Glutamatergic neuron (in vitro differentiated cells): ENCODE measurements around the gene SCG5. TPM values are rescaled to one million over a fixed set of nuclear protein-coding genes. Genes with fewer than 3 reads are reported as not detected.

Source experiments
- DNase-seq: peaks from one replicate; pipeline ENCODE4 v3.0.0; 2022
- H3K27ac Mint-ChIP-seq: one replicate; pipeline ENCODE4 v1.8.0; 2020; ENCODE audit warnings: mild to moderate bottlenecking, mixed read lengths, inconsistent platforms; ENCODE audit not compliant: unreplicated experiment
- H3K27me3 Mint-ChIP-seq: one replicate; pipeline ENCODE4 v1.8.0; 2020; ENCODE audit warnings: mild to moderate bottlenecking, moderate library complexity, mixed read lengths, inconsistent platforms; ENCODE audit not compliant: unreplicated experiment
- H3K36me3 Mint-ChIP-seq: one replicate; pipeline ENCODE4 v1.8.0; 2020; ENCODE audit warnings: mild to moderate bottlenecking, mixed read lengths, inconsistent platforms; ENCODE audit not compliant: unreplicated experiment
- H3K4me1 Mint-ChIP-seq: one replicate; pipeline ENCODE4 v1.8.0; 2020; ENCODE audit warnings: mild to moderate bottlenecking, low read depth, mixed read lengths, inconsistent platforms; ENCODE audit not compliant: unreplicated experiment
- H3K4me3 Mint-ChIP-seq: one replicate; pipeline ENCODE4 v1.8.0; 2020; ENCODE audit warnings: mild to moderate bottlenecking, mixed read lengths, inconsistent platforms; ENCODE audit not compliant: unreplicated experiment
- H3K9me3 Mint-ChIP-seq: one replicate; pipeline ENCODE4 v1.8.0; 2020; ENCODE audit warnings: mild to moderate bottlenecking, moderate library complexity, mixed read lengths, inconsistent platforms; ENCODE audit not compliant: unreplicated experiment
- total RNA-seq: library from RNA; stranded (reverse); fragmentation: NEBNext Ultra II Directional; extraction: Animal tissue kit (Norgen Biotek cat#: 25700); gene quantifications from one replicate; pipeline ENCODE4 v1.2.1, GENCODE V29; 2021; ENCODE audit not compliant: unreplicated experiment
- TF ChIP-seq, protein P1 (sequence below): fragments of 200-600 bp; sonication (generic); IDR thresholded peaks from one replicate; pipeline ENCODE4 v1.5.0; 2021; ENCODE audit not compliant: partially characterized antibody, unreplicated experiment

SCG5 gene
- total RNA-seq, 1 donor from 2014 or later, result 46.0 TPM

DNA sequence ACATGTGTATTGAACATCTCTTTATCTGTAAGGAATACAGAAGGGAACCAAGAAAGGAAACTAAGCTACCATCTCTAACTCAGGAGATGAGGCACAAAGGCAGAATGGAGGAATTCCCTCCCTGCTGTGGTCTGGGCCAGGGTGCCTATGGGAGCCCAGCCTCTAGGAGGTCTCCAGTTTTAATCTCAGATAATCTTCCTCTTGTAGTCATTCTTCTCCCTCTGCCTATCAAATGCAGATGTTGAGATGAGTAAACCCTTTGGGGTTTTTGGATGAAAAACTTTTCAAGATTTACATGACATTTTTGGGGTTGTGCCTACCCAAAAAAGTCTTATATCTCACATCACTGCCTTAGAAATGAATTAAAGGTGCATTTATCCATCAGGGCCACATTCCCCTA lies 23.3 kb downstream of the SCG5 start:
- no peak for DNase-seq
- TF ChIP-seq, protein P1, sequence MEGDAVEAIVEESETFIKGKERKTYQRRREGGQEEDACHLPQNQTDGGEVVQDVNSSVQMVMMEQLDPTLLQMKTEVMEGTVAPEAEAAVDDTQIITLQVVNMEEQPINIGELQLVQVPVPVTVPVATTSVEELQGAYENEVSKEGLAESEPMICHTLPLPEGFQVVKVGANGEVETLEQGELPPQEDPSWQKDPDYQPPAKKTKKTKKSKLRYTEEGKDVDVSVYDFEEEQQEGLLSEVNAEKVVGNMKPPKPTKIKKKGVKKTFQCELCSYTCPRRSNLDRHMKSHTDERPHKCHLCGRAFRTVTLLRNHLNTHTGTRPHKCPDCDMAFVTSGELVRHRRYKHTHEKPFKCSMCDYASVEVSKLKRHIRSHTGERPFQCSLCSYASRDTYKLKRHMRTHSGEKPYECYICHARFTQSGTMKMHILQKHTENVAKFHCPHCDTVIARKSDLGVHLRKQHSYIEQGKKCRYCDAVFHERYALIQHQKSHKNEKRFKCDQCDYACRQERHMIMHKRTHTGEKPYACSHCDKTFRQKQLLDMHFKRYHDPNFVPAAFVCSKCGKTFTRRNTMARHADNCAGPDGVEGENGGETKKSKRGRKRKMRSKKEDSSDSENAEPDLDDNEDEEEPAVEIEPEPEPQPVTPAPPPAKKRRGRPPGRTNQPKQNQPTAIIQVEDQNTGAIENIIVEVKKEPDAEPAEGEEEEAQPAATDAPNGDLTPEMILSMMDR, result no peak
- Mint-ChIP-seq H3K27ac (no peak overlapping the region), H3K9me3 (no peaks in the 10 kb centered on the region), H3K36me3 (no peaks in the 10 kb centered on the region), H3K4me1 (peaks cover 7% of the 10 kb centered on the region), H3K27me3 (peaks cover 2% of the 10 kb centered on the region), H3K4me3 (no peak overlapping the region)

GRCh38 chr15:32667321-32667720 lies 25.8 kb downstream of the SCG5 start:
- DNase-seq, result no peak
- H3K27ac Mint-ChIP-seq, result no peak overlapping the region
- no peaks in the 10 kb centered on the region for H3K9me3 Mint-ChIP-seq
- peaks cover 1% of the 10 kb centered on the region for H3K27me3 Mint-ChIP-seq
- TF ChIP-seq, protein P1, result no peak
- H3K4me1 Mint-ChIP-seq, result peaks cover 14% of the 10 kb centered on the region
- H3K36me3 Mint-ChIP-seq, result no peaks in the 10 kb centered on the region
- no peak overlapping the region for H3K4me3 Mint-ChIP-seq

GRCh38 chr15:32668942-32669341 lies 27.4 kb downstream of the SCG5 start:
- no peaks in the 10 kb centered on the region for H3K36me3 Mint-ChIP-seq
- TF ChIP-seq, protein P1, result no peak
- no peak overlapping the region for H3K4me3 Mint-ChIP-seq
- H3K9me3 Mint-ChIP-seq, result no peaks in the 10 kb centered on the region
- H3K27me3 Mint-ChIP-seq, result peaks cover 3% of the 10 kb centered on the region
- no peak overlapping the region for H3K27ac Mint-ChIP-seq
- DNase-seq, result no peak
- H3K4me1 Mint-ChIP-seq, result peaks cover 14% of the 10 kb centered on the region

DNA sequence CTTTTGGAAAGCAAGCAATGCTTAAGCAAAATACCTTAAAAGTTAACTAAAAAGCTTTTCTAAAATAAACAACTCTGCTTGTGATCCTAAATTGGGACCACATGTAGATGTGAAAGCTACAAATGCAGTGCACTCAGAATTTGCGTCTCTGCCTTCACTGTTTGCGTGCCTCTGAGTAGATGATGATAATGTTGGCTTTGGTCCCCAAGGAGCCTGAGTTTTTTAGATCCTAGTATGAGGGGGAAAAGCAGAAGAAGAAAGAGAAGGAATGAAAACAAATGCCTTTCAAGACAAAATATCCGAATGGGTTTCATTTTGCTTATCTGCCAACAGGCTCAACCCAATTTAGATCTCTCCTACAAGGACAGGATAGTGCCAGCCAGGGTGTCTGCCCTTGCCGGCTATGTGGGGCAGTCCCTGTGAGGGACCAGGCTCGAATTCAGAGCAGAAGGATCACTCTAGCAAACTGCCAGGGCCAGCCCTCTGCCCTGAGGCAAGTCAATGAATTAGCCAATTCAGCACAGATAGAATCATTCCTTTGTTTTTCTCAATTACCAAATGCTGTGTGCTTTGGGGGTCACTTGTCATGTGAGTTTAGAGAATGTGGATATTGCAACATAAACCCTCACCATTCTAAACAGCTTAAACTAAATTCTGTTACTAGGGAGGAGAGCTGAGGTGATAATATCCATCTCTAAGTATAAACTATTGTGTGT lies 28.5 kb downstream of the SCG5 start:
- Mint-ChIP-seq H3K27me3 (peaks cover 3% of the 10 kb centered on the region), H3K4me1 (peaks cover 14% of the 10 kb centered on the region), H3K27ac (peak overlapping the region; percentile 73), H3K9me3 (no peaks in the 10 kb centered on the region), H3K4me3 (peak overlapping the region; percentile 48), H3K36me3 (no peaks in the 10 kb centered on the region)
- DNase-seq, result peak; percentile 59
- TF ChIP-seq, protein P1, result no peak

DNA sequence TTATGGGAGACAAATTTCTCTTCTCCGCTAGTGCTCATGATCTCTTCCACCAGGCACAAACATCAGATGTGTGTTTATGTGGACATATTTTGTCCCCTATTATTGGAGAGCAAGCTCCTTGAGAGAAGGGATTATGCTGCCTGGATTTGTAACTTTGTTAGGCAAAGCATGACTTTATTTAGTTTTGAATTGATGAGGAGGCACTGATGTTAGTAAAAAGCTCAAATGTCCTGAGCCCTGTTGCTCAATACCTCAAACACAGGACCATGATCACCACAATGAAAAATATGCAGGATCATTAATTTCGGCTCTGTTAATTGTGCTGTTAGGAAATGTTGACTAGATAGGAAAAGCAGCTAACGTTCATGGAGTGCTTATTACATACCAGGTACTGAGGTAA lies 29.1 kb downstream of the SCG5 start:
- peaks cover 3% of the 10 kb centered on the region for H3K27me3 Mint-ChIP-seq
- H3K4me3 Mint-ChIP-seq, result no peak overlapping the region
- H3K36me3 Mint-ChIP-seq, result no peaks in the 10 kb centered on the region
- no peaks in the 10 kb centered on the region for H3K9me3 Mint-ChIP-seq
- H3K4me1 Mint-ChIP-seq, result peaks cover 15% of the 10 kb centered on the region
- TF ChIP-seq, protein P1, result no peak
- DNase-seq, result no peak
- peak overlapping the region; percentile 78 for H3K27ac Mint-ChIP-seq
